OCI-M2 (cell line): ENCODE results near the gene LIX1.
"Not testable (repeated sequence)": the region's sequence is repeated elsewhere in the genome, so short reads cannot be mapped to it uniquely, and the experiment has no call there.

Experiments used
- DNase-seq: peaks from one replicate; lab custom pipeline; 2025; ENCODE audit not compliant: unreplicated experiment; lab: John Stamatoyannopoulos, UW

Gene LIX1

GRCh38 chr5:97105501-97106215 lies 36.8 kb downstream of the LIX1 start:
- DNase-seq: no peak

- DNase-seq: no peak
Measured at GRCh38 chr5:97102010-97102470, 40.4 kb downstream of the LIX1 start.

GRCh38 chr5:97101189-97101910 lies 41.1 kb downstream of the LIX1 start:
- no peak for DNase-seq

GRCh38 chr5:97100476-97100875 lies 41.9 kb downstream of the LIX1 start:
- DNase-seq: no peak

GRCh38 chr5:97098922-97099321 lies 43.5 kb downstream of the LIX1 start:
- DNase-seq: no peak

GRCh38 chr5:97097326-97098230 lies 44.8 kb downstream of the LIX1 start:
- DNase-seq: no peak

GRCh38 chr5:97096846-97097245 lies 45.6 kb downstream of the LIX1 start:
- no peak for DNase-seq

- no peak for DNase-seq
Measured at GRCh38 chr5:97096191-97096590, 46.2 kb downstream of the LIX1 start.

GRCh38 chr5:97095318-97095732 lies 47.1 kb downstream of the LIX1 start:
- DNase-seq: no peak

- DNase-seq: no peak
Measured at GRCh38 chr5:97094579-97095317, 47.7 kb downstream of the LIX1 start.

- no peak for DNase-seq
Measured at GRCh38 chr5:97093193-97093592, 49.2 kb downstream of the LIX1 start.

GRCh38 chr5:97090944-97091343 lies 51.5 kb downstream of the LIX1 start:
- DNase-seq: no peak

- DNase-seq: no peak
Measured at GRCh38 chr5:97089149-97089801, 53.1 kb downstream of the LIX1 start.

GRCh38 chr5:97088774-97089148 lies 53.6 kb downstream of the LIX1 start:
- DNase-seq: no peak

GRCh38 chr5:97087138-97087537 lies 55.3 kb downstream of the LIX1 start:
- DNase-seq: no peak

GRCh38 chr5:97085459-97086181 lies 56.8 kb downstream of the LIX1 start:
- DNase-seq: no peak

- not testable (repeated sequence) for DNase-seq
Measured at GRCh38 chr5:97084782-97085458, 57.5 kb downstream of the LIX1 start.

GRCh38 chr5:97078958-97079743 lies 63.3 kb downstream of the LIX1 start:
- no peak for DNase-seq
